GM23248 (cell line): Measurements from ENCODE around the gene PTCD3. TPM values are rescaled to one million over a fixed set of nuclear protein-coding genes. Genes with fewer than 3 reads are reported as not detected.

ENCODE experiments used
- DNase-seq: peaks from one replicate; pipeline ENCODE4 v3.0.0-alpha.2; 2015
- H2AFZ ChIP-seq: fragments of 200-600 bp; sonication (generic); 2 replicates; pipeline ENCODE4 v1.6.1; 2016; ENCODE audit warnings: antibody characterized with exemption
- H3F3A ChIP-seq: fragments of 200-600 bp; sonication (generic); 2 replicates; pipeline ENCODE4 v1.6.1; 2016; ENCODE audit warnings: mild to moderate bottlenecking, antibody characterized with exemption, mixed run types; ENCODE audit not compliant: insufficient read depth
- H3K27ac ChIP-seq: fragments of 200-600 bp; sonication (generic); 2 replicates; pipeline ENCODE4 v1.5.1; 2016; ENCODE audit warnings: mild to moderate bottlenecking
- H3K27me3 ChIP-seq: fragments of 200-600 bp; sonication (generic); replicated peaks from 2 replicates; pipeline ENCODE4 v1.6.1; 2016; ENCODE audit warnings: mild to moderate bottlenecking; ENCODE audit not compliant: insufficient read depth
- H3K36me3 ChIP-seq: fragments of 200-600 bp; sonication (generic); 2 replicates; pipeline ENCODE4 v1.6.1; 2016; ENCODE audit warnings: low read depth, mild to moderate bottlenecking
- H3K4me1 ChIP-seq: fragments of 200-600 bp; sonication (generic); 2 replicates; pipeline ENCODE4 v1.6.1; 2016; ENCODE audit warnings: mild to moderate bottlenecking; ENCODE audit not compliant: insufficient read depth
- H3K4me2 ChIP-seq: fragments of 200-600 bp; sonication (generic); one replicate; pipeline ENCODE4 v1.6.1; 2016; ENCODE audit warnings: mild to moderate bottlenecking; ENCODE audit not compliant: unreplicated experiment
- H3K4me3 ChIP-seq: fragments of 200-600 bp; sonication (generic); 2 replicates; pipeline ENCODE4 v1.5.1; 2016; ENCODE audit warnings: mild to moderate bottlenecking
- H3K79me2 ChIP-seq: fragments of 200-600 bp; sonication (generic); 2 replicates; pipeline ENCODE4 v1.6.1; 2016; ENCODE audit warnings: mild to moderate bottlenecking; ENCODE audit not compliant: insufficient read depth
- H3K9ac ChIP-seq: fragments of 200-600 bp; sonication (generic); 2 replicates; pipeline ENCODE4 v1.6.1; 2016; ENCODE audit warnings: mild to moderate bottlenecking
- H3K9me2 ChIP-seq: fragments of 200-600 bp; sonication (generic); 2 replicates; pipeline ENCODE4 v1.6.1; 2016; ENCODE audit warnings: mixed run types, mild to moderate bottlenecking, moderate library complexity; ENCODE audit not compliant: insufficient read depth
- H3K9me3 ChIP-seq: fragments of 200-600 bp; sonication (generic); one replicate; pipeline ENCODE4 v1.6.1; 2017; ENCODE audit warnings: low read depth
- H4K20me1 ChIP-seq: fragments of 200-600 bp; sonication (generic); 2 replicates; pipeline ENCODE4 v1.6.0; 2016; ENCODE audit not compliant: insufficient read depth
- EZH2 ChIP-seq: fragments of 200-600 bp; sonication (generic); IDR thresholded peaks from 2 replicates; pipeline ENCODE4 v1.6.1; 2018; ENCODE audit warnings: antibody characterized with exemption, mild to moderate bottlenecking; ENCODE audit not compliant: insufficient read depth, poor library complexity, severe bottlenecking
- EZH2phosphoT487 ChIP-seq: fragments of 200-600 bp; sonication (generic); IDR thresholded peaks from 2 replicates; pipeline ENCODE4 v1.6.1; 2018; ENCODE audit warnings: antibody characterized with exemption, moderate library complexity, mild to moderate bottlenecking, low read depth; ENCODE audit not compliant: insufficient read depth
- WGBS, 2 experiments: methylation state at CpG; one replicate each; pipeline ENCODE4 v1.1.6; 2015 to 2017; ENCODE audit warnings: low lambda C conversion rate in 2 of 2, low coverage in 1 of 2; ENCODE audit errors: missing lambda C conversion rate in 2 of 2; 5-methylcytosine and 5-hydroxymethylcytosine counted together
- in situ Hi-C: fragments of 300-500 bp; cut with MboI; formaldehyde crosslinking; loops from 2 replicates; pipeline ENCODE4 v1.15.0; 2020
- polyA plus RNA-seq: library from polyadenylated mRNA; unstranded; fragments of >200 nt; fragmentation: Nextera tagmentation; extraction: Ambion mirVana; gene quantifications from 2 replicates; pipeline ENCODE4 v1.2.1, GENCODE V29; 2016
- total RNA-seq: library from RNA; depleted of rRNA; stranded (reverse); fragments of >200 nt; shearing (Covaris generic); gene quantifications from 2 replicates; pipeline ENCODE4 v1.2.3, GENCODE V29; 2014

PTCD3 gene
- total and polyA plus RNA-seq, 2 experiments from 2014 or later: 63.5 to 65.4 TPM

DNA sequence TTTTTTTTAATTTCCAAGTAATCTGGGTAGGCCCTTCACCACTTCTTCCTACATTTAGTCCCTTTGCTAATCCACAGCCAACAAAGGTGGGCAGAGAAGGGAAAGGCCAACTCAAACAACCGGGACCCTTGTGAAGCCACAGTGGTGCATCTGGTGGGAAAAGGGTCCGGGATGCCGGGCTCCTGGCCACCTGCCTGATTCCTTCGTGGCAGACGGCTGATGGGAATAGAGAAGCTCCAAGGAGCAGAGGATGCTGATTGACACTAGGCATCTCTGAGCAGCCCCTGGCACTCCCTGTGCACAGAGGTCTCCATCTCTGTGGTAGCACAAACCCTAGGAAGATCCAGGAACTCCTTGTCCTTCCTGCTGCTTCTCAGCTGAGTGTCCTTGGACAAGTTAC lies 37.4 kb upstream of the PTCD3 start:
- Histone ChIP-seq H4K20me1 (no peaks in the 10 kb centered on the region), H2AFZ (no peak overlapping the region), H3K4me2 (peak overlapping the region; percentile 3), H3F3A (peaks cover 49% of the 10 kb centered on the region), H3K9me3 (no peaks in the 10 kb centered on the region), H3K9me2 (no peaks in the 10 kb centered on the region), H3K36me3 (peaks cover 28% of the 10 kb centered on the region), H3K4me1 (peaks cover 47% of the 10 kb centered on the region), H3K27me3 (no peaks in the 10 kb centered on the region), H3K27ac (peak overlapping the region; percentile 9; the same call in 1 of the 2 replicates), H3K79me2 (no peaks in the 10 kb centered on the region), H3K9ac (no peak overlapping the region), H3K4me3 (no peak overlapping the region)
- DNase-seq: no peak
- 95 to 99% methylated on average over 5 of the region's 5 CpGs for WGBS, 2 experiments
- in situ Hi-C loops: loop anchor here (25.0 kb wide), 1 partner anchor 181 kb away; the partner anchor contains the start of gene ST3GAL5
- TF ChIP-seq EZH2phosphoT487 (no peak), EZH2 (no peak)

- no peak overlapping the region for H3K9ac ChIP-seq
- H3K4me1 ChIP-seq: peaks cover 42% of the 10 kb centered on the region
- no peaks in the 10 kb centered on the region for H4K20me1 ChIP-seq
- H3K4me2 ChIP-seq: peak overlapping the region; percentile 3
- H2AFZ ChIP-seq: no peak overlapping the region
- in situ Hi-C loops: loop anchor here (25.0 kb wide), 1 partner anchor 182 kb away; the partner anchor contains the start of gene ST3GAL5
- no peaks in the 10 kb centered on the region for H3K27me3 ChIP-seq
- H3K36me3 ChIP-seq: peaks cover 28% of the 10 kb centered on the region
- H3K27ac ChIP-seq: 0 out of 2 replicates have a peak overlapping the region, but pooled peaks have one; percentile 20
- DNase-seq: peak; percentile 56
- H3K4me3 ChIP-seq: no peak overlapping the region
- no peaks in the 10 kb centered on the region for H3K79me2 ChIP-seq
- TF ChIP-seq EZH2phosphoT487: no peak
- no peak for TF ChIP-seq EZH2
- H3K9me3 ChIP-seq: no peaks in the 10 kb centered on the region
- 71 to 77% methylated on average over 8 of the region's 8 CpGs for WGBS, 2 experiments
- peaks cover 44% of the 10 kb centered on the region for H3F3A ChIP-seq
- no peaks in the 10 kb centered on the region for H3K9me2 ChIP-seq
Observed at GRCh38 chr2:86069091-86069685, 36.8 kb upstream of the PTCD3 start.

DNA sequence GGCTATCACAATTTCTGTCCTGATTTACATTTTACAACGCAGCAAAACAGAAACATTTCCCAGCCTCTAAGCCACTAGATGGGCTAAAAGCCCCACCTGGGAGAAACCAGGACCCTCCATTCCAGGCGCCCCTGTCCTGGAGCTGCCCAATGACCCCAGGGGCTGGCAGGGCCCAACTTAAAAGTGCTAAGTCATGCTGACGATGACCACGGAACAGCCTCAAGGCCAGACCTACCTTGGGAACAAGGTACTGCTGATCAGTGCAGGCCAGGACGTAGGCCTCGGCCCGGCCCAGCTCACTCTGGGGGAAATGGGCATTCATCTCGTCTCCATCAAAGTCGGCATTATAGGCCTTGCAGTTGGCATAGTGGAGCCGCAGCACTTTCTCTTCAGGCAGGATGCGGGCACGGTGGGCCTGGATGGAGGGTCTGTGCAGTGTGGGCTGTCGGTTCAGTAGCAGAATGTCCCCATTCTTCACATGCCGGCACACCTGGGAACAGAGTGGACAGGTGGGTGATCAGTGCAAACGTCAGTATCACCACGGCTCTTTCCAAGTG lies 36.2 kb upstream of the PTCD3 start:
- no peak overlapping the region for H2AFZ ChIP-seq
- H3K27me3 ChIP-seq: no peaks in the 10 kb centered on the region
- H3K9me3 ChIP-seq: no peaks in the 10 kb centered on the region
- no peak overlapping the region for H3K9ac ChIP-seq
- peaks cover 28% of the 10 kb centered on the region for H3K36me3 ChIP-seq
- WGBS, 2 experiments: 99% methylated on average over 16 of the region's 16 CpGs
- H3K9me2 ChIP-seq: no peaks in the 10 kb centered on the region
- no peak overlapping the region for H3K4me2 ChIP-seq
- no peak overlapping the region for H3K4me3 ChIP-seq
- peaks cover 37% of the 10 kb centered on the region for H3F3A ChIP-seq
- H4K20me1 ChIP-seq: no peaks in the 10 kb centered on the region
- DNase-seq: no peak
- in situ Hi-C loops: loop anchor here (25.0 kb wide), 1 partner anchor 183 kb away; the partner anchor contains the start of gene ST3GAL5
- no peaks in the 10 kb centered on the region for H3K79me2 ChIP-seq
- H3K27ac ChIP-seq: no peak overlapping the region
- peaks cover 35% of the 10 kb centered on the region for H3K4me1 ChIP-seq
- TF ChIP-seq EZH2phosphoT487: no peak
- no peak for TF ChIP-seq EZH2

DNA sequence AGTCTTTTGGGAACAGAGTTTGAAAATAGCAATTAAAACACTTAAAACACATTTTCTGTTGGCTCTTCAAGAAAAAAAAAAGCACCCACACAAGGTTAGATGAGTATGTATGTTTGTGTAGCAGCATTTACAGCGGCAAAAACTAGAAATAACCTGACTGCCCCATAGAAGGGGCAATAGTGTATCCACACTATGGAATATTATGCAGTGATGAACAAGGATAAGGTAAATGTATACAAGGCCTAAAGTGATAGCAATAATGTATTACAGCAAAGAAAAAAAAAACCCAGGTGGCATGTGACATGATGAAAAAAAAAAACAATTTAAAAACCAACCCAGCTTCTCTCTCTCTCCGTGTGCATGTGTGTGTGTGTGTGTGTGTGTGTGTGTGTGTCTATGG lies 35.2 kb upstream of the PTCD3 start:
- no peaks in the 10 kb centered on the region for H4K20me1 ChIP-seq
- H3K9ac ChIP-seq: no peak overlapping the region
- no peaks in the 10 kb centered on the region for H3K9me2 ChIP-seq
- H2AFZ ChIP-seq: no peak overlapping the region
- H3K36me3 ChIP-seq: peaks cover 28% of the 10 kb centered on the region
- peaks cover 27% of the 10 kb centered on the region for H3F3A ChIP-seq
- 93 to 100% methylated on average over 2 of the region's 2 CpGs for WGBS, 2 experiments
- DNase-seq: no peak
- no peak overlapping the region for H3K4me2 ChIP-seq
- no peaks in the 10 kb centered on the region for H3K79me2 ChIP-seq
- no peak overlapping the region for H3K4me3 ChIP-seq
- no peak for TF ChIP-seq EZH2
- no peak for TF ChIP-seq EZH2phosphoT487
- in situ Hi-C loops: loop anchor here (25.0 kb wide), 1 partner anchor 184 kb away; the partner anchor contains the start of gene ST3GAL5
- H3K27me3 ChIP-seq: no peaks in the 10 kb centered on the region
- H3K9me3 ChIP-seq: no peaks in the 10 kb centered on the region
- peaks cover 25% of the 10 kb centered on the region for H3K4me1 ChIP-seq
- H3K27ac ChIP-seq: no peak overlapping the region
